ENCODE measurements around the gene NRG2.

- TF ChIP-seq GTF2F1 (IDR thresholded peaks at IDR 0.05; ENCODE audit: borderline replicate concordance, low read depth, low read length): no peak
- TF ChIP-seq RBBP5 (IDR thresholded peaks at IDR 0.05; ENCODE audit: borderline replicate concordance, low read depth, low read length): no peak
- TF ChIP-seq POLR2A (IDR thresholded peaks at IDR 0.05; ENCODE audit: control extremely low read depth in 1 of 2, low read depth in 2 of 2, low read length in 2 of 2): no peak
- TF ChIP-seq TAF7 (optimal IDR thresholded peaks at IDR 0.05; ENCODE audit: borderline replicate concordance, low read depth, low read length): no peak
- TF ChIP-seq SIN3A (conservative IDR thresholded peaks at IDR 0.05 in 1 of 2, IDR thresholded peaks at IDR 0.05 in 1 of 2; ENCODE audit: low read depth in 1 of 2, low read length in 2 of 2): no peak
- TF ChIP-seq BACH1 (IDR thresholded peaks at IDR 0.05; ENCODE audit: low read length): no peak
- no peak for TF ChIP-seq PHF8 (conservative IDR thresholded peaks at IDR 0.05; ENCODE audit: low read depth, low read length)
- no peak for TF ChIP-seq POLR2AphosphoS5 (IDR thresholded peaks at IDR 0.05; ENCODE audit: low read depth, low read length)
- TF ChIP-seq CTCF (IDR thresholded peaks at IDR 0.05; ENCODE audit: control extremely low read depth in 1 of 3, insufficient read depth in 1 of 3, low read depth in 1 of 3, low read length in 3 of 3): no peak
- no peak for TF ChIP-seq RAD21 (IDR thresholded peaks at IDR 0.05 in 1 of 2, conservative IDR thresholded peaks at IDR 0.05 in 1 of 2; ENCODE audit: low read depth in 2 of 2, low read length in 2 of 2)
- TF ChIP-seq TCF12 (IDR thresholded peaks at IDR 0.05; ENCODE audit: low read depth, low read length): no peak
- TF ChIP-seq SIX5 (IDR thresholded peaks at IDR 0.05; ENCODE audit: low read depth, low read length): no peak
- no peak for TF ChIP-seq MAX (IDR thresholded peaks at IDR 0.05)
Observed at GRCh38 chr5:140055152-140055551, 12.1 kb upstream of the NRG2 start.

Data from H1 (cell line).